ENCODE results near the gene TNS4.

DNA sequence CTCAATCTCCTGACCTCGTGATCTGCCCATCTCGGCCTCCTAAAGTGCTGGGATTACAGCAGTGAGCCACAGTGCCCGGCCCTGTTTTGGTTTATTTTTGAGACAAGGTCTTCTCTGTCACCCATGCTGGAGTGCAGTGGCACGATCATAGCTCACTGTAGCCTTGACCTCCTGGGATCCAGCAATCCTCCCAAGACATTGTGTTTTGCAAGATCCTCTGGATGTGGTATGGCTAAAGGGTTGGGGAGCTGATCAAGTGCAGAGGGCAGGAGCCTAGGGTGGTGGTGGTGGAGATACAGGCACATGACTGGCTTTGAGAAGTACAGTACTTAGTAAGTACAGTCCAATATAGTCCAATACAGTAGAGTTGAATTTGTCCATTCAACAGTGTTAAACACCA lies 16.6 kb upstream of the TNS4 start:
- TF ChIP-seq CTCF (IDR thresholded peaks at IDR 0.05; ENCODE audit: low read length) (no peak), EZH2 (optimal IDR thresholded peaks at IDR 0.05; ENCODE audit: low read depth, low read length) (no peak)
